Spleen (tissue), 7 donors: ENCODE measurements around the gene INPP4B.

Source experiments
- CTCF ChIP-seq, 11 experiments: fragments of 200-600 bp in 7 of 11; fragments of 450-650 bp in 4 of 11; sonication (generic) in 4 of 11; IDR thresholded peaks in 8 of 11; conservative IDR thresholded peaks in 3 of 11; 1 replicate in 7 of 11; 2 replicates in 4 of 11; pipeline versions ENCODE4 v1.4.0 to v1.8.0; 2016 to 2021; ENCODE audit warnings: antibody characterized with exemption in 11 of 11, inconsistent platforms in 4 of 11, mild to moderate bottlenecking in 1 of 11
- POLR2A ChIP-seq, 3 donors: fragments of 450-650 bp; IDR thresholded peaks; one replicate each; pipeline ENCODE4 v1.5.1; 2017; ENCODE audit warnings: antibody characterized with exemption in 3 of 3, mild to moderate bottlenecking in 1 of 3
- POLR2AphosphoS5 ChIP-seq, 3 donors: sonication (generic); formaldehyde crosslinking; IDR thresholded peaks; one replicate each; pipeline ENCODE4 v1.5.1; 2017; ENCODE audit warnings: antibody characterized with exemption in 3 of 3
- donor health status: DM: no; HTN: no; CAD: no; lungs with moderate emphysema.
- donor health status: DM: no; HTN: no; CAD: no.
- donor health status: DM: no; HTN: no; CAD: no.

- no peak for TF ChIP-seq CTCF (IDR thresholded peaks at IDR 0.05 in 8 of 11, conservative IDR thresholded peaks at IDR 0.05 in 3 of 11)
- TF ChIP-seq POLR2A (IDR thresholded peaks at IDR 0.05), result no peak
- TF ChIP-seq POLR2AphosphoS5 (IDR thresholded peaks at IDR 0.05), result no peak
These were observed 138.7 kb downstream of the INPP4B start for GRCh38 chr4:142707401-142707800.
